Measurements from ENCODE around the gene CWC15.

Gene CWC15

GRCh38 chr11:94912806-94913205, 60.5 kb downstream of the CWC15 start:
- DNase-seq: no peak

Measured in hematopoietic multipotent progenitor cell treated with erythropoietin and hydrocortisone succinate and interleukin-3 and kit ligand, for 4 days (in vitro differentiated cells).